Immature natural killer cell (primary cell): ENCODE results near the gene CARMIL1. TPM values are rescaled to one million over a fixed set of nuclear protein-coding genes. Genes with fewer than 3 reads are reported as not detected.

Experiments used
- DNase-seq, 3 donors: peaks; one replicate each; pipeline ENCODE4 v3.0.0; 2022; ENCODE audit warnings: mixed read lengths in 1 of 3
- H3K27ac Mint-ChIP-seq, 6 donors: one replicate each; pipeline ENCODE4 v1.8.0; 2020; ENCODE audit warnings: mixed read lengths in 6 of 6, mild to moderate bottlenecking in 5 of 6, inconsistent platforms in 4 of 6, moderate library complexity in 3 of 6
- H3K27me3 Mint-ChIP-seq, 3 donors: one replicate each; pipeline ENCODE4 v1.8.0; 2020 to 2021; ENCODE audit warnings: low read depth in 3 of 3, mild to moderate bottlenecking in 3 of 3, mixed read lengths in 3 of 3, moderate library complexity in 3 of 3, inconsistent platforms in 1 of 3
- H3K36me3 Mint-ChIP-seq, 3 donors: one replicate each; pipeline ENCODE4 v1.8.0; 2020; ENCODE audit warnings: mixed read lengths in 3 of 3, inconsistent platforms in 2 of 3, mild to moderate bottlenecking in 2 of 3
- H3K4me1 Mint-ChIP-seq, 2 donors: one replicate each; pipeline ENCODE4 v1.8.0; 2020; ENCODE audit warnings: inconsistent platforms in 2 of 2, mild to moderate bottlenecking in 2 of 2, mixed read lengths in 2 of 2, moderate library complexity in 1 of 2
- H3K4me3 Mint-ChIP-seq, 5 donors: one replicate each; pipeline ENCODE4 v1.8.0; 2020; ENCODE audit warnings: mild to moderate bottlenecking in 5 of 5, mixed read lengths in 5 of 5, inconsistent platforms in 3 of 5, moderate library complexity in 3 of 5
- H3K9me3 Mint-ChIP-seq, 6 donors: one replicate each; pipeline ENCODE4 v1.8.0; 2020; ENCODE audit warnings: mild to moderate bottlenecking in 6 of 6, mixed read lengths in 6 of 6, inconsistent platforms in 4 of 6, moderate library complexity in 3 of 6
- polyA plus RNA-seq, 3 donors: library from polyadenylated mRNA; unstranded; fragments of 300-500 nt; fragmentation: Illumina TruSeq; gene quantifications; one replicate each; pipeline ENCODE4 v1.2.3, GENCODE V29; 2021

CARMIL1 gene
- polyA plus RNA-seq, 3 donors from 2014 or later: 0.12 TPM; not detected in 2

DNA sequence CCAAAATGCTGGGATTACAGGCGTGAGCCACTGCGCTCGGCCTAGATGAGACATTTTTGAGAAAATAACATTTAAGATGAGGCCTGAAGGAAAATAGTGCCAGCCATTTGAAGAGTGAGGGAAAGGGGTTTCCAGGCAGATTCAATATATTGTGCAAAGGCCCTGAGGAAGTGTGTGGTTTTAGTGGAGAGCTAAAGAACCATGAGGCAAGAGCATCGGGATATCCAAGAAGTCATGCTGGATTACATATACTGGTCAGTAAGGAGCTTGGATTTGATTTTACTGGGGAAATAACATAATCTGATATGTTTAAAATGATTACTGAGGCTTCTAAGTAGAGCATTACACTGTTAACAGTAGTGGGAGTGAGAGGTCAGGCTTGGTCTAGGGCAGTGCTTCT is 47.0 kb downstream of the CARMIL1 start:
- peaks cover 0 to 3% (median 0%) of the 10 kb centered on the region in 3 donors for H3K36me3 Mint-ChIP-seq

DNA sequence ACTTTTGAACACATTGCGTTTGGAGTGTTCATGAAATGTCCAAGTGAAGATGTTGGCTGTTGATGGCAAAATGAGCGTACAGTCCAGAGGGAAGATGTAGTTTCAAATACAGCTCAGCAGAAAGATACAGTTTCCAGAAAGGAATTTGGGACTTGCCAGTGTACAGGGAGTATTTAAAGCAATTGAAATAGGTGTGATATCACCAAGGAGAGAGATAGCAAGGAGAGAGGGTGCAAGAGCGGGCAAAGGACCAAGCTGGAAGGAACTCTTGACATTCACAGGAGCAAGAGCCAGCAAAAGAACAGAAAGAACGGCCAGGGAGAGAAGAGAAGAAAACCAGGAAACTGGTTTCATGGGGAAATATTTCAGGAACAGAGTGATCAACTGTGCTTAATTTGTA is 47.8 kb downstream of the CARMIL1 start:
- no peaks in the 10 kb centered on the region for H3K9me3 Mint-ChIP-seq
- peaks cover 0 to 3% (median 0%) of the 10 kb centered on the region in 3 donors for H3K36me3 Mint-ChIP-seq
- H3K27ac Mint-ChIP-seq: no peak overlapping the region
- DNase-seq: no peak
- no peaks in the 10 kb centered on the region for H3K4me1 Mint-ChIP-seq
- peaks cover 0 to 3% (median 2%) of the 10 kb centered on the region in 3 donors for H3K27me3 Mint-ChIP-seq
- no peak overlapping the region for H3K4me3 Mint-ChIP-seq

More for the DNA sequence above, 47.0 kb downstream of the CARMIL1 start:
- H3K9me3 Mint-ChIP-seq: no peaks in the 10 kb centered on the region
- no peak for DNase-seq
- H3K27me3 Mint-ChIP-seq: peaks cover 0 to 3% (median 2%) of the 10 kb centered on the region in 3 donors
- H3K4me1 Mint-ChIP-seq: no peaks in the 10 kb centered on the region
- no peak overlapping the region for H3K4me3 Mint-ChIP-seq
- H3K27ac Mint-ChIP-seq: no peak overlapping the region

DNA sequence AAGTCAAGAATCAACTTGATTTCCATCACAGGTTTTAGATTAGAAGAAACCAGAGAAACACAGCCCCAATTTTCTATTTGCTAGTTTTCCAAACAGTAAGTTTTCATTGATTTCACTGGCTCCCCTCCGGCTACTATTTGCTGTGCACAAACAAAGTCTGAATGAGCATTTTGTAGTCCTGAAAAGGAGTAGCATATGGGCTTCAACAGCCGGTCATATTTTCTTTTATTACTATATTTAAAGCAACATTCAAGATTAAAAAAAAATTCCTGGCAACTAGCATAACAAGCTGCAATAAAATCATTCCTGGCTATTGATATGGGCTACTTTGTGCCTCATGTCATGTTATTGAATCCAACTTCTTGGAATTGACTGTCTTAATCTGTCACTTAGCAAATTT is 48.3 kb downstream of the CARMIL1 start:
- Mint-ChIP-seq H3K4me3 (no peak overlapping the region), H3K27ac (no peak overlapping the region), H3K9me3 (no peaks in the 10 kb centered on the region), H3K27me3 (peaks cover 0 to 4% (median 2%) of the 10 kb centered on the region in 3 donors), H3K36me3 (peaks cover 0 to 3% (median 0%) of the 10 kb centered on the region in 3 donors), H3K4me1 (no peaks in the 10 kb centered on the region)
- no peak for DNase-seq

DNA sequence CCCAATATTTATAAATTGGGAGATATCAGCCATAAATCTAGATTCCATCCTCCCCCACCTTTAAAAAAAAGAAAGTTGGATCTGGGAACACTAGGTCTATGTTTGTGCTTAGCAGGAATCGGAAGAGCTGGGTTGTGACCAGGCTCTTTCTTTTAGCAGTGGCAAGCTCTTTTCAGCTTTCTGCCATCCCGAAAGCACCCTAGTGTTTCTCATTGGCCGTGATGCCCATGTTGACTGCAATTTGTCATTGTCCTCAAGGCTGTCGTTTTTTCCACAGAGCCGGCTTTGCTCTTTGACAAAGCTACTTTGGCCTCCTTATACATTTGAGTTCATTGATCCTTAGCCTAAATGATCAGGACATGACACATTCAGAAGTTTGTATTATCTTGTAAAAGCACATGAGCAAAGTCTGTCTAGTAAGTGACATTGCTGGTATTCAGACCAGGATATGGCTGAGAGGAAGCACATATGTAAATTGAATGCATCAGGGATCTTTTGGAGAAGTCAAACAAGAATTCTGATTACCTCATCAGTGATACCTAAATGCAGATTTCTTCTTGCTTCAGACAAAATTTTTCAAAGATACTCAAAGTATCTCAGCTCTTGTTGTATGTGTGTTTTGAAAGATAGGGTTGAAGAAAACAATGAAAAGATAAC is 50.1 kb downstream of the CARMIL1 start:
- Mint-ChIP-seq H3K4me3 (no peak overlapping the region), H3K27ac (no peak overlapping the region), H3K4me1 (no peaks in the 10 kb centered on the region), H3K27me3 (peaks cover 2 to 7% (median 3%) of the 10 kb centered on the region in 3 donors), H3K36me3 (peaks cover 0 to 3% (median 0%) of the 10 kb centered on the region in 3 donors), H3K9me3 (no peaks in the 10 kb centered on the region)
- DNase-seq: no peak

DNA sequence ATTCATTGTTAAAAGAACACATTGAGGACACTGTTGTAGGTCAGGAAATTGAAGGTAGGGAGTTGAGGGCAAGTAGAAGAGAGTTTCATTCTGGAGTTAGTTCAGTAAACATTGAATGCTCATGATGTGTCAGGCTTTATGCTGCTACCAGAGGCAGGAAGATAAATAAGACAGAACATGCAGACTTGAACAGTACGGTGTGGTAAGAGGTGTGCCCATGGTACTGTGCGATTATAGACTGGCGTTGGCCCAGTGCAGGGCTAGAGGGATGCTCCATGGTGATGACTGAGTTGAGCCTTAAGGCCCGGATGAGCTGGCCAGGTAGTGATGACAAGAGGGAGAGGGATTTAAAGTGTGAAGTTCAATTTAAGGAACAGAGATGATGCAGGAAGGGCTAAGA is 50.8 kb downstream of the CARMIL1 start:
- no peak overlapping the region for H3K27ac Mint-ChIP-seq
- no peak for DNase-seq
- no peaks in the 10 kb centered on the region for H3K9me3 Mint-ChIP-seq
- no peak overlapping the region for H3K4me3 Mint-ChIP-seq
- peaks cover 0 to 3% (median 0%) of the 10 kb centered on the region in 3 donors for H3K36me3 Mint-ChIP-seq
- no peaks in the 10 kb centered on the region for H3K4me1 Mint-ChIP-seq
- peaks cover 2 to 6% (median 3%) of the 10 kb centered on the region in 3 donors for H3K27me3 Mint-ChIP-seq

DNA sequence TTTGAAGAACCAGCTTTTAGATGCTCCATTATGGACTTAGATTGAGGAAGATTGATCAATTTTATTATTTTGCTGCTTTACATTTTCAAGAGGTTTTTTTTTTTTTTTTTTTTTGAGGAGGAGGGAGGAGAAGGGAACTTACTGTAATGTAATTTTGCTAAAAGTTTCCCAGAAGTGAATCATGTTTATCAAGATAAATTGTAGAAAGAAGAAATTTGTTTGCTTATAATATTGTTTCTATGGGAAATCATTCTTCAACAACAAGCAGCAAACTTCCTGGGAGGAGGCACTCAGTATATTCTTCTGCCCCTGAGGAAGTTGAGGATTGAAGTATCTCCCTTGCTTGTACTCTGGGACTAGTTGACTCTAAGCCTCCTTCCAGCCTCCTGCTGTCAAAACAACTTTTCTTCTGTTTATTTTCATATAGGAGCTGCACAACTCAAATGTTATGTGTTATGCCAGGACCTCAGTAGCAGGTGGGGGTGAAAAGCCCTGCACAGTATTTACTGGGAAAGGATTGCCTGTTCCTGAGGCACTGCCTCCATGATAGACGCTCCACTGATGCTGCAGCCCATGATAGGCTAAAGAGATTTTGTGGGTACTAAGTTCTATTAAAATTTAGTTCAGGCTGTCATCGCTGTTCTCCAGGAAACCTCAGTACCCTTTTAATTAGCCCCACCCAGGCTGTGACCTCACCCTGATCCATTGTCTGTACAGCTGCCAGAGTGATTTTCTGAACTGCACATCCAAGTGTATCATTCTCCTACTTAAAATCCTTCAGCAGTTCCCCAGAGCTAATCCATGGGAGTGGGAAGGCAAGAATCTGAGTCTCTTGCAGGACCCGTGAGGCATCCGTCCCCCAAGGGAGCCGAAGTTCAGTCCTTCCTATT is 51.9 kb downstream of the CARMIL1 start:
- Mint-ChIP-seq H3K4me3 (no peak overlapping the region), H3K36me3 (peaks cover 0 to 3% (median 0%) of the 10 kb centered on the region in 3 donors), H3K9me3 (no peaks in the 10 kb centered on the region), H3K27me3 (peaks cover 2 to 6% (median 3%) of the 10 kb centered on the region in 3 donors), H3K4me1 (no peaks in the 10 kb centered on the region), H3K27ac (no peak overlapping the region)
- no peak for DNase-seq

DNA sequence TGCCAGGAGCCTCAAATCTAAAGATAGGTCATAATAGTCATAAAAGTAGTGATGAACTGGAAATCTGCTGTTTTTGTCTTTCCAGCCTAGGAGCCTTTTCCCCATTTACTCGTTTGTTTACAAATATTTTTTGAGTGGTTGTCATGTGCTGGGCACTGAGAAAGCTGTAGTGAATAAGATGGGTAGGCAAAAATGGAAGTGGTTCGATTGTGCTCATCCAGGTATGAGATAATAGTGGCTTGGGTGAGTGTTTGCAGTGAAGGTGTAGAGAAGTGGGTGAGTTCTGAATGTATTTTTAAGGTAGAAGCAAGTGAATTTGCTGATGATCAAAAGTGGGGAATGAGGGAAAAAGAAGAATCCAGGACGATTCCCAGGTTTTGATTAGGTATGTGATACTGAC is 53.0 kb downstream of the CARMIL1 start:
- Mint-ChIP-seq H3K27me3 (peaks cover 2 to 6% (median 3%) of the 10 kb centered on the region in 3 donors), H3K27ac (no peak overlapping the region), H3K9me3 (no peaks in the 10 kb centered on the region), H3K4me1 (no peaks in the 10 kb centered on the region), H3K4me3 (no peak overlapping the region), H3K36me3 (peaks cover 0 to 3% (median 0%) of the 10 kb centered on the region in 3 donors)
- no peak for DNase-seq

DNA sequence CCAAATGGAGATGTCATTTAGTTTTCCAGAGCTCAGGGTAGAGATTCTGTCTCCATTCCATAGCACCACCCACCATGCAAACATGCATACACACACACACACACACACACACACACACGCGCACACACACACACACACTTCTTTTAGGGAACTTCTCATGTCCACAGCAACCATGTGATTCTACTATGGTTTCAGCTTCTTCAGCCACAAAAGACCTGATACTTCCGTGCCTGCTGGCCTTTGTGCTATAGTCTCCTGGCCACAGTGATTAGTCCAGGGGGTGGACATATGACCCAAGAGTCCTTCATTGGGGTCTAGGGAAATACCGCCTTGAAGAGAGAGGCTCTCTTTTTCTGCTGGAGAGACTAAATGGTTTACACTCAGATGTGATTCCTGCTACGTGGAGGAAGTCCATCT is 53.5 kb downstream of the CARMIL1 start:
- no peaks in the 10 kb centered on the region for H3K4me1 Mint-ChIP-seq
- H3K4me3 Mint-ChIP-seq: no peak overlapping the region
- H3K27ac Mint-ChIP-seq: no peak overlapping the region
- H3K27me3 Mint-ChIP-seq: peaks cover 2 to 7% (median 6%) of the 10 kb centered on the region in 3 donors
- no peaks in the 10 kb centered on the region for H3K9me3 Mint-ChIP-seq
- H3K36me3 Mint-ChIP-seq: peaks cover 0 to 3% (median 0%) of the 10 kb centered on the region in 3 donors
- DNase-seq: no peak

DNA sequence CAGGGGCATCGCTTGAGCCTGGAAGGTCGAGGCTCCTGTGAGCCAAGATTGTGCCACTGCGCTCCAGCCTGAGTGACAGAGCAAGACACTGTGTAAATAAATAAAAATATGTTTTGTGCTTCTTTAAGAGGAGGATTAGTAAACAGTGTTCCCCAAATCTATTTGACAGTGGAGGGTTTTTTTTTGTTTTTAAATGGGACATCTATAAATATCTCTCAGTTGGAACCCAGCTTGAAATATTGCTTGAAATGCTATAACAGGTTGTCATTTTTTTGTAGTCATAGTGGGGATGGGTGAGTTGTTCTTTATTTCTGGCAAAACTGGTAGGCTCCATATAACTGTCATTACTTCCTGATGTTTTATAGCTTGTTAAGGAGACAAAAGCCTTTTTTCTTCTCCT is 54.3 kb downstream of the CARMIL1 start:
- Mint-ChIP-seq H3K27me3 (peaks cover 2 to 7% (median 6%) of the 10 kb centered on the region in 3 donors), H3K9me3 (no peaks in the 10 kb centered on the region), H3K4me3 (no peak overlapping the region), H3K4me1 (no peaks in the 10 kb centered on the region), H3K27ac (no peak overlapping the region), H3K36me3 (peaks cover 0 to 3% (median 0%) of the 10 kb centered on the region in 3 donors)
- no peak for DNase-seq

DNA sequence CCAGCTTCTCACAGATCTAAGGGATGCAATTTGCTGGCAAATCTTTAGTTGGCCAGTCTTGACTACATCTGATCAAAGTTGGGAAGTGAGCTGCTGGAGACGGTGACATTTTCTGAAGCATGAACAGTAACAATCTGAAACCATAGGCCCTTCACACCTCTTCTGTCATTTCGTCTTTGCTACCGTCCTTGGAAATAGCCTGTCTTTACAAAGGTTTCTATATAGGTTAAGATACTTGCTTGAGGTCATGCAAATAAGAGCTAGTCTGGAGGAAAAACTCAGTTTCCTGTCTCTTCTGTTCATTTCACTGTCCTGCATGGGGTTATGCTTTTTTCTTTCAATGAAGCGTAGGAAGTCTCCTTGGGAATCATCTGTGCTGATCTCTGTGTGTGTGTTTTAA is 55.6 kb downstream of the CARMIL1 start:
- peaks cover 0 to 3% (median 0%) of the 10 kb centered on the region in 3 donors for H3K36me3 Mint-ChIP-seq
- H3K9me3 Mint-ChIP-seq: no peaks in the 10 kb centered on the region
- no peak overlapping the region for H3K4me3 Mint-ChIP-seq
- peaks cover 0 to 7% (median 5%) of the 10 kb centered on the region in 3 donors for H3K27me3 Mint-ChIP-seq
- no peak overlapping the region for H3K27ac Mint-ChIP-seq
- no peak for DNase-seq
- no peaks in the 10 kb centered on the region for H3K4me1 Mint-ChIP-seq

DNA sequence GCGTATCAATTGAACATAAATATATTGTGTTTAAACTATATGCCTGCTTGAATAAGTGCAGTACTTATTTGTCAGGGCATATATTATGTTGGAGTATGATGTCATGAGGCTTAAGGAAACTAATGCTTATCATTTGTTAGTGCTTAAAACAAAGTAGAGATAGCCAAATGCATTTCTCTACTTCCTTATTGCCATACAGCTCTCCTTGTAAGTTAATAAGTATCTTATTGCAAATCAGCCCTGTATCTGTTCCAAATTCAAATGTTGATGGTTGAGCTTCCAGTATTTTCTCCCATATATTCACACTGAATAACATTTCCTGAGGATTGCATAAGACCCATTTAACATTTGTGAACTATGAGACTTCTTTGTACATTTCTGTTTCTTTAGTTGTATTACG is 57.8 kb downstream of the CARMIL1 start:
- Mint-ChIP-seq H3K4me3 (no peak overlapping the region), H3K9me3 (no peaks in the 10 kb centered on the region), H3K36me3 (no peaks in the 10 kb centered on the region), H3K27me3 (peaks cover 0 to 7% (median 4%) of the 10 kb centered on the region in 3 donors), H3K4me1 (no peaks in the 10 kb centered on the region), H3K27ac (no peak overlapping the region)
- DNase-seq: no peak

DNA sequence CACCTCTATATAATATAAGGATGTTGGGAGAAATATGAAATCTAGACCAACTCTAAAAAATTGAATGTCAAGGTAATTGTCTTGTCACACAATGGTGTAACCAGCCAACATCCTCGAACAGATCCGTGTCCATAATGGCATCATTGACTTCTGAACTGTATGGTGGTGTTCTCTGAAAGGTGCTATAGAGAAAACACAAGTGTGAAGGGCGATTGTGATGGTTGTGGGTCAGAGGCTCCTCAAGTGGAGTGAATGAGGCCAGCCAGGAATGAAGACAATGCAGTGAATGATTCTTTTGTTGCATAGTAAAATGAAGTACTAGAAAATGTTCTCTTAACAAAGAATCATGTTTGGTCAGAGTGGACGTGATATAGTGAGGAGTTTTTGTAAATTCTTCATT is 58.3 kb downstream of the CARMIL1 start:
- Mint-ChIP-seq H3K4me3 (no peak overlapping the region), H3K9me3 (no peaks in the 10 kb centered on the region), H3K36me3 (no peaks in the 10 kb centered on the region), H3K4me1 (no peaks in the 10 kb centered on the region), H3K27ac (no peak overlapping the region), H3K27me3 (peaks cover 0 to 7% (median 3%) of the 10 kb centered on the region in 3 donors)
- no peak for DNase-seq

DNA sequence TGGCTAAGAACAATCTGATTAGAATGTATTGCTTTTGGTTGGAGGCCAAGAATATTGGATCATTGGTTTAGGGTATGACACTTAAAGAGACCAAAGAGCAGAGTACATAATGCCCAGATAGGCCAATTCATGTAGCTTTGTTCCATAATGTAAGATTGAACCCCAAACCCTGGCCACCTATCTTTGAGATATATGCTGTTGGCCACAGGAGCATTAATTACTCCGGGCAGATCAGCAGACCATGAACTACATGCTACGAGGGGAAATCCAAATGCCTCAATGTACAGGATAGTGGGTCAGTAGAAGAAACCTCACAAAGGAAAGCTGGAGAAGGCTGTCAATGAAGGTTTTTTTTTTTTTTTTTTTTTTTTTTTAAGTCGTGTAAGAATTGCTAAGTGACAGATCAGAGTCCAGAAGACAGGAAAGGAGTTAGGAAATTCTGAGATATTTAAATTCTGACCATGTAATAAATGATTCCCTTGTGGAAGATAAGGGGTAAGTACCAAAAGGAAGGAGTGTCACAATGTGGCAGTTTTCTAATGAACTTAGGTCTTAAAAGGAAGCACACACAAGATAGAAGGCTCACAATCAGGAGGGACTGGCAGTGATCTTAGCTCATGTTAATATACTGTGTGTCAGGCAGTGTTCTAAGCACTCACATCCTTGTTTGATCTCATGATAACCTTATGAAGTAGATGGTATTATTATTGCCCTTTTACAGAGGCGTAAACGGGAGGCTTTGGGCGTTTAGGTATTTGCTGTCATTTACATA is 61.4 kb downstream of the CARMIL1 start:
- peaks cover 0 to 4% (median 0%) of the 10 kb centered on the region in 3 donors for H3K27me3 Mint-ChIP-seq
- no peak overlapping the region for H3K4me3 Mint-ChIP-seq
- no peak overlapping the region for H3K27ac Mint-ChIP-seq
- H3K36me3 Mint-ChIP-seq: no peaks in the 10 kb centered on the region
- DNase-seq: no peak
- no peaks in the 10 kb centered on the region for H3K9me3 Mint-ChIP-seq
- no peaks in the 10 kb centered on the region for H3K4me1 Mint-ChIP-seq

DNA sequence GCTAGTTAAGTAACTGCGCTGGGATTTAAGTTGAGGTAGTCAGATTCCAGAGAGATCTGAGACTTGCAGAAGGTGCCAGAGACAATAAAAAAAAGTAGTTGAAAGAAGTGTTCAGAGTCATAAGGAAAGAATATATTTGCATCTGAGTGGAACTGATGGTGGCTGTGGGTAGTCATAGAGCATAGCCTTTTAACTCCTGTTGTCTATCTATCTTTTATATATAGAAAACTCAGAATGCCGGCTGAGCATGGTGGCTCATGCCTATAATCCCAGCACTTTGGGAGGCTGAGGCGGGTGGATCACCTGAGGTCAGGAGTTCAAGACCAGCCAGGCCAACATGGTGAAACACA is 62.0 kb downstream of the CARMIL1 start:
- Mint-ChIP-seq H3K27ac (no peak overlapping the region), H3K36me3 (no peaks in the 10 kb centered on the region), H3K4me1 (no peaks in the 10 kb centered on the region), H3K27me3 (peaks cover 0 to 4% (median 0%) of the 10 kb centered on the region in 3 donors), H3K9me3 (no peaks in the 10 kb centered on the region), H3K4me3 (no peak overlapping the region)
- DNase-seq: no peak
